Endothelial cell of umbilical vein (primary cell): ENCODE results near the gene L3MBTL4.

Source experiments
- EZH2 ChIP-seq: IDR thresholded peaks from 2 replicates; pipeline ENCODE4 v1.6.1; 2012; ENCODE audit warnings: borderline replicate concordance, low read depth, mild to moderate bottlenecking, moderate library complexity, low read length, inconsistent platforms; ENCODE audit not compliant: severe bottlenecking
- JUN ChIP-seq: IDR thresholded peaks from 2 replicates; pipeline ENCODE4 v1.6.1; 2011; ENCODE audit warnings: borderline replicate concordance, low read depth; ENCODE audit not compliant: insufficient read length, insufficient read depth
- POLR2A ChIP-seq: IDR thresholded peaks from 2 replicates; pipeline ENCODE4 v1.6.1; 2012; ENCODE audit warnings: low read depth, mild to moderate bottlenecking, control low read depth, low read length
- POLR2AphosphoS5 ChIP-seq: IDR thresholded peaks from 2 replicates; pipeline ENCODE4 v1.6.1; 2012; ENCODE audit warnings: low read depth, mild to moderate bottlenecking, control low read depth, low read length, moderate library complexity; ENCODE audit not compliant: insufficient read depth
- TF ChIP-seq, protein P1 (sequence below), 2 donors: IDR thresholded peaks; 1 replicate in 1 of 2; 2 replicates in 1 of 2; pipeline ENCODE4 v1.5.1; 2011; ENCODE audit warnings: low read length in 2 of 2, mild to moderate bottlenecking in 2 of 2, moderate library complexity in 2 of 2, control low read depth in 1 of 2, inconsistent platforms in 1 of 2, low read depth in 1 of 2; ENCODE audit not compliant: insufficient read depth in 1 of 2; ENCODE audit errors: extremely low read depth in 1 of 2
- TF ChIP-seq, protein P2 (sequence below): IDR thresholded peaks from 2 replicates; pipeline ENCODE4 v1.6.1; 2011; ENCODE audit not compliant: insufficient read depth, insufficient read length

DNA sequence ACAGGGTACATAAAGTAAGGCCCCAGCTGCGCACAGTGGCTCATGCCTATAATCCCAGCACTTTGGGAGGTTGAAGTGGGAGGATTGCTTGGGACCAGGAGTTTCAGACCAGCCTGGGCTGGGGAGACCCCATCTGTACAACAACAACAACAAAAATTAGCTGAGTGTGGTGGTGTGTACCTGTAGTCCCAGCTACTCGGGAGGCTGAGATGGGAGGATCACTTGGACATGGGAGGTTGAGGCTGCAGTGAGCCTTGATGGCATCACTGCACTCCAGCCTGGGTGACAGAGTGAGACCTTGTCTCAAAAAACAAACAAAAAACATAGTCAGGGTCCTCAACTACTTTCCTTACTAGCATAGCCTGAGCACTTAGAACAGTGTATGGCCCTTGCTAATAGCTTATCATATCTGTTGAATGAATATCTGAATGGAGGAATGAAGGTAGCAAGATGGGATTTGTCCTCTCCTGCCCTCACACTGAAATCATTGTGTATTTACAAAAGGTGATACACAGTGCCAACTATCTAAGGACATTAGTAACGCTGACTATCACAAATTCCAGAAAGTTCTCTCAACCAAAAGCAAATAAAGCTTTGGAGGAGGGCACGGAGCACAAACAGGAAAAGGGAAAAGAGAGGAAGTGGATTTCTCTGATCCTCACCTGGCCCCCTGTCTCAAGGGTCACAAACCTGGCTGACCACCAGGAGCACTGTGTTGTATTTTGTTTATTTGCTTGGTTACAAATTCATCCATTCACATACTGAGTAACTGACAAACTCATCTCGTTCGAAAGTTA lies 38.1 kb downstream of the L3MBTL4 start:
- TF ChIP-seq, protein P1, sequence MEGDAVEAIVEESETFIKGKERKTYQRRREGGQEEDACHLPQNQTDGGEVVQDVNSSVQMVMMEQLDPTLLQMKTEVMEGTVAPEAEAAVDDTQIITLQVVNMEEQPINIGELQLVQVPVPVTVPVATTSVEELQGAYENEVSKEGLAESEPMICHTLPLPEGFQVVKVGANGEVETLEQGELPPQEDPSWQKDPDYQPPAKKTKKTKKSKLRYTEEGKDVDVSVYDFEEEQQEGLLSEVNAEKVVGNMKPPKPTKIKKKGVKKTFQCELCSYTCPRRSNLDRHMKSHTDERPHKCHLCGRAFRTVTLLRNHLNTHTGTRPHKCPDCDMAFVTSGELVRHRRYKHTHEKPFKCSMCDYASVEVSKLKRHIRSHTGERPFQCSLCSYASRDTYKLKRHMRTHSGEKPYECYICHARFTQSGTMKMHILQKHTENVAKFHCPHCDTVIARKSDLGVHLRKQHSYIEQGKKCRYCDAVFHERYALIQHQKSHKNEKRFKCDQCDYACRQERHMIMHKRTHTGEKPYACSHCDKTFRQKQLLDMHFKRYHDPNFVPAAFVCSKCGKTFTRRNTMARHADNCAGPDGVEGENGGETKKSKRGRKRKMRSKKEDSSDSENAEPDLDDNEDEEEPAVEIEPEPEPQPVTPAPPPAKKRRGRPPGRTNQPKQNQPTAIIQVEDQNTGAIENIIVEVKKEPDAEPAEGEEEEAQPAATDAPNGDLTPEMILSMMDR (IDR thresholded peaks at IDR 0.05; ENCODE audit: extremely low read depth in 1 of 2, insufficient read depth in 1 of 2, low read depth in 1 of 2, low read length in 2 of 2): no peak
- no peak for TF ChIP-seq POLR2A
- no peak for TF ChIP-seq JUN
- TF ChIP-seq POLR2AphosphoS5: no peak
- TF ChIP-seq, protein P2, sequence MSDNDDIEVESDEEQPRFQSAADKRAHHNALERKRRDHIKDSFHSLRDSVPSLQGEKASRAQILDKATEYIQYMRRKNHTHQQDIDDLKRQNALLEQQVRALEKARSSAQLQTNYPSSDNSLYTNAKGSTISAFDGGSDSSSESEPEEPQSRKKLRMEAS: no peak
- no peak for TF ChIP-seq EZH2
